CD4-positive, alpha-beta T cell treated with Interleukin-4 for 4 hours (primary cell): ENCODE measurements around the gene POLR1G.
"Not testable (repeated sequence)": the region's sequence is repeated elsewhere in the genome, so short reads cannot be mapped to it uniquely, and the experiment has no call there.

Experiments
- DNase-seq: peaks from one replicate; pipeline ENCODE4 v3.0.0-alpha.2; 2020

The POLR1G gene

DNA sequence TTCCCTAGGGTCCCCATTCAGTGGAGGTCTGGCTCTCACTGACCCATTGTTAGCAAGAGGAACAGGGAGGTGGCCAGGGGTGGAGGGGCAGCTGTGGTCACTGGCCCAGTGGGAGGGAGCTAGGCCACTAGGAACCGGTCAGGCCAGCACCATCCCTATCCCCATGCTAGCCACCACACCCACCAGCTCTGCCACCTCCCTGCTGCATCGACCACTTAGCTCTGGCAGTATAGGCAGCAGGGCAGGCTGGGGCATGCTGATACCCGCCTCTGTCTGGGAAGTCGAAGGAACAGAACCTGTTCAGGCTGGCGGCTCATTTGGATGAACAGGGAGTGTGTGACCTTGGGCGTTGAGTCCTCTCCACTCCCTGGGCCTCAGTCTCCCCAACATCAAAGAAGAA, 6.3 kb upstream of the POLR1G start:
- no peak for DNase-seq

DNA sequence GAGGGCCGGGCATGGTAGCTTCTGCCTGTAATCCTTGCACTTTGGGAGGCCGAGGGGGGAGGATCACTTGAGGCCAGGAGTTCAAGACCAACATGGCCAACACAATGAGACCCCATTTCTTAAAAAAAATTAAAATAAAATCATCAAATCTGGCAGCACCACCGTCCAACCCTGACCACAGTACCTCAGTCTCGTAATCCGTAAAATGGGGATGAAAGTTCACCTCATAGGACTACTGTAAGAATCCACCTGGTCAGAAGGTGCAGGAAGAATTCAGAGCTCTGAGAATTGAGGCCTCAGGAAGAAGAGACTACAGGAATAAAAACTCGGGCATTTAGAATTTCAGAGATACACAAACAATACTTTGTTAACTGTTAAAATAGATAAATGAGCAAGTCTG, 4.6 kb upstream of the POLR1G start:
- DNase-seq = no peak

DNA sequence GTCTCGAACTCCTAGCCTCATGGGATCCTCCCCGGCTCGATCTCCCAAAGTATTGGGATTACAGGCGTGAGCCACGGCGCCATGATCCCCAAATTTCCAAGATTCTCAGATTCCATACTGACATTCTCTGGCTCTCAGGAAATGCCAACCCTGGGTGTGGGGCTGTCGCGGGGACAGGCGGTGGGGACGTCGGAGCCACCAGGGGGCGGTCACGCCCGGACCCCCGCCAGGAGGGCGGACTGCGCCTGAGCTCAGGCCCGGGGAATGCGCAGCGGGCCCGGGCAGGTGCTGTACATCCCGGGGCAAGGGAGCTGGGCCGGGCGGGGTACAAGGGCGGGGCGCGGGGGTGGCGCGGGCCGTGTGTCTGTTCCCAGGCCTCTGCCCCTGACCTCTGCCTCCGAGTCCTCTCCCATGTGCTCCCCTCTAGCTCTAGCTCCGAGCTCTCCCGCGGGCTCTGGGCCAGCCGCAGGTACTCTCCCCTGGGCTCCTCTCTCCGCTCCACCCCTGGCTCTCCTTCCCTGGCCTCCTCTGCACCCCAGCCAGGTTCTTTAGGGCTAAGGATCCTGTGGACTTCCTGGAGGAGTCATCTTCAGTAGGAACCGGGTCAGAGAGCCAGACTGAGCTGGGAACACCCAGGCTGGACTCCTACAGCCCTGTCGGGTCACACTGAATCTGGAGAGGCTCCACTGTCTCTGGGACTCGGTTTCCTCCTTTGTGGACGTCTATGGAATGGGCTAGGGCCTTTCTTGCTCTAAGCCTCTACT, 4.0 kb upstream of the POLR1G start:
- DNase-seq = no peak

DNA sequence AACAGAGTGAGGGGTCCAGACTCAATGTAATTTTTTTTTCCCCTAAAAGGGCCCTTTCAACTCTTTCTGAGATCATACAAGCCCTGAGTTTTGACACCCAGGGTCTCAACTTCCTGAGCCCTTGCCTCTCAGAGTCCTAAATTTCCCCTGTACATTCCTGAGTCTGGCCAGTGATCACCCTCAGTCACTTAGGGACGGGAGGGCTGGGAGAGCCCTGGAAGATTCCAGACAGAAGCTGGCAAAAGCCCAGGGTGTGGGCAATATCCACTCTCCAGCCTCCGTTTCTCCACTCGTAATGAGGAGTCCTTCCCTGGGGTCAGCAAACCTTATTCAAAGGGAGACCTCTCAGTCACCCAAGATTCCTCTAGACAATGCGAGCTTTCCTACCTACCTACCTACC, 3.2 kb upstream of the POLR1G start:
- no peak for DNase-seq

DNA sequence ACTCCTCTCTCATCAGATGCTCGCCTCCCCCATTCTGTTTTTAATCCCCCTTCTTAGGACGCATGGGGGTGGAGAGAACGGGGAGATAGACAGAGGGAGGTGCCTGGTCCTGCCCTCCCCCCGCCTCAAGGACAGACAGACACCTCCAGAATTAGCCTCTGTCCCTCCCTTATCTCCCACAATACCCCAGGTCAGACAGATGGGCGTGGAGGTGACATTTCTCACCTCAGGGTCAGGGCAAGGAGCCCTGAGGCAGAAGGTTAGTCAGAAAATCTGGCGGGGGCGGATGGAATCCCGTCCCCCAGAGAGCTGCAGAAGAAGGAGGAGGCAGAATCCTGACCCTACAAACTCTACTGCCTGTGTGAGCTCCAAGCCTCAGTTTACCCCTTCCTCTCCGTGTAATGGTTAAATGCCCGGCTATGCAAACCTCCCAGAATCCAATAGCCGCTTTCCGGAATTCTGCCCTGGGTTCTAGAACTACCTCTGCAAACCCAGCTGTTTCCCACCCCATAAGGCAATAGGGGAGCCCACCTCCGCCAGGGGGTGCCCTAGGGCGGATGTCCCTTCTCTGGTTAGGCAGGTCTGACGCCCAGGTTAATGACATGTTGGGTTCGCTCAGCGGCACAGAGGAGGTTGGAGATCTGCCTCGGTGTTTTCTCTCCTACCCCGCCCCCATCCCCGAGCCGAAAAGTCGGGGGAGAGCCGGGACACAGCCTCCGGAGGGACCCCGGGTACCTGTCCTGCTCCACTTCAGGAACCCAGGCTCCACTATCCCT, 2.5 kb upstream of the POLR1G start:
- peak; percentile 54 for DNase-seq

DNA sequence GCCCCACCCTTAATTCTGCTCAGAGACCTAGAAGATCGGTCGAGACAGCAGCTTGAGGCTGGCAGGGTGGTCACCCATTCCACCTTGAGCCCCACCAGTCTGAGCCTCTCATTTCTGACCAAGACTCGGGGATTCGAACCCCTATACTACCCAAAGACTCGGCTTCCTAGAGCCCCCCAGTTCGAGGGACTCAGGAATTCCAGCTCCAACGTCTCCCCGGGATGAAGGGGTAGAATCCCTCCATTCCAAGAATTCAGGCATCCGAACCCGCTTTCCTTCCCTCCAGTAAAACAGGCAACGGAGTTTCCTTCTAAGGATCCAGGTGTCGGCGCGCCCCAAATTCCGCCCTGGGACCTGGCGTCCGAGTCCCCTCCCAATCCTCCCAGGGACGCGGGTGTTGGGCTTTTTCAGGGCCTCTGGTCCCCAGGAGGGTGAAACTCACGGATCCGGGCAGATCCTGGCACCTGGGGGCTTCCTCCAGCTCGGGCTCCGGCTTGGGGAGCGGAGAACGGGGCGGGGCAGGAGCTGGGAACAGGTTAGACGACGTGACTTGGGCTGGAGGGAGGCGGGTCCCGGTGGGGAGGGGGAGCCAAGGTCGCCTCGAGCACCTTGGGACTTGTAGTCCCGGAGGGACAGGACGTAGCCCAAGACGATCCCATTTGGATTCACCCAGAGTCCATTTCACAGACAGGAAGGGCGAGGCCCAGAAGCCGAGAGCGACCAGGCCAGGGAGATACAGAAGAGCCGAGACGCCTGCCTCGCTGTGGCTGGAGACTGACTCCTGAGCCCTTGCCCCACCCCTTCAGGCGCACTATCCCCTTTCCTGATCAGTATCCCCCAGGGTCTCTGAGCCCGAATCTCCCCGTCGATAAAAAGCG, 1.6 kb upstream of the POLR1G start, which contains the start of gene PPP1R13L:
Gene PPP1R13L, minus strand, starts transcription at position 513 of the 878 bp plus-strand sequence. CDS start 6,751 bp downstream, outside the sequence.
- peak; percentile 27 for DNase-seq

DNA sequence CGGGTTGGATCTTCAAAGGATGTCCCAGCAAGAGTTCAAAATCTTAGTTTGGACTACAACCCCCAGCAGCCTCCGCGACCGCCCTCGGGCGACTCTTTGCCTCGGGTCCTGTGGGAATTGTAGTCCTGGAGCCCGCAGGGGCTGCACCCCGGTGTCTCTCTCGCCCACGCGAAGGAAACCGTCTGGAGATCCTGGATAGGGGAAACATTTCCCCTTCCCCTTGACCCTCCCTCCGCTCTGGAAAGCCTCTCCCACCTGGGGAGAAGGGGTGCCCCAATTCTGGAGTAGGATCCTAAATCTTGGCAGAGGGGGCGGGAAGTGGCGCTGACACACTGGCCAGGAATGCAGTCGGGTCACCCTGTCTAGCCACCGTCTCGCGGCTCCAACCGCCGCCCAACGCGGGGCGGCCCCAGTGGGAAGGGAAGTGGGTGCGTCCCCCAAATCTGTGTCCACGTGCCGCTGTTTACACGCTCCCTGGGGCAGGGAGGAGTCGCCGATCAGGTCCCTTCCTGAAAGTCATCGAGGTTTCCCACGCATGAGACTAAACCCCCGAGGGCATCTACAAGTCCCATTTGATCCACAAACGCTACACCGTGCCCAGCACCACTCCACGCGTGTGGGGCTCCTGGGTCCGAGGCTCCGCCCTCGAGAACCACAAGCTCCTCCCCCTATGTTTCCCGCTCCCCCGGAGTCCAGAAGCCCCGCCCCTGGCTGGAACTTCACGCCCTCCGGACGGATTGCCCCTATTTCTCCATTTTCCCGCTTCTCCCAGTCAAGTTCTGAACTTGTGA, 814 bp upstream of the POLR1G start:
- peak; percentile 80 for DNase-seq

DNA sequence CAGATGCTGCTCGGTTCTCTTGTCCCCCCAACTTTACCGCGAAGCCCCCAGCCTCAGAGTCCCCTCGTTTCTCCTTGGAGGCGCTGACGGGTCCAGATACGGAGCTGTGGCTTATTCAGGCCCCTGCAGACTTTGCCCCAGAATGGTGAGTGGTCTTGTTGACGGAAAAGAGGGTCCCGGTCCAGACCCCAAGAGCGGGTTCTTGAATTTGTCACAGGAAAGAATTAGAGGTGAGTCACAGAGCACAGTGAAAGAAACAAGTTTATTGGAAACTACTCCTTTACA, 589 bp downstream of the POLR1G start:
- no peak for DNase-seq

DNA sequence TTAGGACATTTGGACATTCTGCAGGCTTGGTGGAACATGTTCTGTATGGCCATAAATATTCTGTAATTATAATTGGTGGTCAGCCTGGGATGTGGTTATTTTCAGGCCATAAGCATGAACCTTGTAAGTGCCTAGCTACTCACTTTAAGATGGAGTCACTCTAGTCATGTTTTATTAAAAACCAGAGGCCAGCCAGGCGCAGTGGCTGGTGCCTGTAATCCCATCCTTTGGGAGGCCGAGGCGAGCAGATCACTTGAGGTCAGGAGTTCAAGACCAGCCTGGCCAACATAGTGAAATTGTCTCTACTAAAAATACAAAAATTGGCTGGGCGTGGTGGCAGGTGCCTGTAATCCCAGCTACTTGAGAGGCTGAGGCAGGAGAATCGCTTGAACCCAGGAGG, 1.1 kb downstream of the POLR1G start:
- not testable (repeated sequence) for DNase-seq

DNA sequence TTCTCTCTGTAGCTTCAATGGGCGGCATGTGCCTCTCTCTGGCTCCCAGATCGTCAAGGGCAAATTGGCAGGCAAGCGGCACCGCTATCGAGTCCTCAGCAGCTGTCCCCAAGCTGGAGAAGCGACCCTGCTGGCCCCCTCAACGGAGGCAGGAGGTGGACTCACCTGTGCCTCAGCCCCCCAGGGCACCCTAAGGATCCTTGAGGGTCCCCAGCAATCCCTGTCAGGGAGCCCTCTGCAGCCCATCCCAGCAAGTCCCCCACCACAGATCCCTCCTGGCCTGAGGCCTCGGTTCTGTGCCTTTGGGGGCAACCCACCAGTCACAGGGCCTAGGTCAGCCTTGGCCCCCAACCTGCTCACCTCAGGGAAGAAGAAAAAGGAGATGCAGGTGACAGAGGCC, 1.7 kb downstream of the POLR1G start:
- no peak for DNase-seq

DNA sequence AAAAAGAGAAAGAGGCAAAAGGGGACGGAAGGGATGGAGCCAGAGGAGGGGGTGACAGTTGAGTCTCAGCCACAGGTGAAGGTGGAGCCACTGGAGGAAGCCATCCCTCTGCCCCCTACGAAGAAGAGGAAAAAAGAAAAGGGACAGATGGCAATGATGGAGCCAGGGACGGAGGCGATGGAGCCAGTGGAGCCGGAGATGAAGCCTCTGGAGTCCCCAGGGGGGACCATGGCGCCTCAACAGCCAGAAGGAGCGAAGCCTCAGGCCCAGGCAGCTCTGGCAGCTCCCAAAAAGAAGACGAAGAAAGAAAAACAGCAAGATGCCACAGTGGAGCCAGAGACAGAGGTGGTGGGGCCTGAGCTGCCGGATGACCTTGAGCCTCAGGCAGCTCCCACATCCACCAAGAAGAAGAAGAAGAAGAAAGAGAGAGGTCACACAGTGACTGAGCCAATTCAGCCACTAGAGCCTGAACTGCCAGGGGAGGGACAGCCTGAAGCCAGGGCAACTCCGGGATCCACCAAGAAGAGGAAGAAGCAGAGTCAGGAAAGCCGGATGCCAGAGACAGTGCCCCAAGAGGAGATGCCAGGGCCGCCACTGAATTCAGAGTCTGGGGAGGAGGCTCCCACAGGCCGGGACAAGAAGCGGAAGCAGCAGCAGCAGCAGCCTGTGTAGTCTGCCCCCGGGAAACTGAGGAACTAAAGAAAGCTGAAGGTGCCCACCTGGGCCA, 2.5 kb downstream of the POLR1G start:
- no peak for DNase-seq

DNA sequence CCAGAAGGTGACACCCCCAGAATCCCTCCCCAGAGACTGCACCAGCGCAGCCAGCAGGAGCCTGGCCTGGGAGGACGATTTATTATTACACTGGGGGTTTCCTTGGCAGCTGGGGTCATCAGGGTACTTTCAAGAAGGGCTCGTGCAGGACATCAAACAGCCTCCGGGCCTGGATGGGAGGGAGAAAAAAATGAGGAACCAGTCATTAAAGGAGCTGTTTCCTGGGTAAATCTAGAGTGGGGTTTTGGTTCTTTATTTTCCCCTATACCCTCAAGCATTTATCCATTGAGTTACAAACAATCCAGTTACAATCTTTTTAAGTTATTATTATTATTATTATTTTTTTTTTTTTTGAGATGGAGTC, 3.1 kb downstream of the POLR1G start:
- no peak for DNase-seq

DNA sequence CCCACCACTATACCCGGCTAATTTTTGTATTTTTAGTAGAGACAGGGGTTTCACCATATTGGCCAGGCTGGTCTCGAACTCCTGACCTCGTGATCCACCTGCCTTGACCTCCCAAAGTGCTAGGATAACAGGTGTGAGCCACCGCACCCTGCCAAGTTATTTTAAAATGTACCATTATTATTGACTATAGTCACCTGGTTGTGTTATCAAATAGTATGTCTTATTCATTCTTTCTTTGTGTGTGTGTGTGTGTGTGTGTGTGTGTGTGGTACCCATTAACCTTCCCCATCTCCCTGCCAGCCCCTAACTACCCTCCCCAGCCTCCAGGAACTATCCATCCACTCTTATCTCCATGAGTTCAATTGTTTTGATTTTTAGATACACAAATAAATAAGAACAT, 3.9 kb downstream of the POLR1G start:
- DNase-seq = not testable (repeated sequence)

DNA sequence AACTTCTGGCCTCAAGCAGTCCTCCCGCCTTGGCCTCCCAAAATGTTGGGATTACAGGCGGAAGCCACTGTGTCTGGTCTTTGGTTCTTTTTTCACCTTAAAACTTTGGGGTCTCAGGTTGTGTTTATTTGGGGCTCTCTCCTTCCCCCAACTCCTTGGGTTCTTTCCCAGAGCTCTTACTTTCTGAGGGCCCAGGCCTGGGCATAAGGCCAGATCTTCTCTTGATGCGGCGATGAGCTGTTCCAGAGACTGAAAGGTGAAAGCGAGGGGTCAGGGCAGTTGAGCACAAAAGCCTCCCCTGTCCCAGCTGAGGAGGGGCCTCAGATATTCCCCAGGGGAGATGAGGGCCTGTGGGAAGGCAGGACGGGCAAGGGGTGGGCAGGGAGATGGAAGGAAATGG, 7.1 kb downstream of the POLR1G start:
- no peak for DNase-seq

DNA sequence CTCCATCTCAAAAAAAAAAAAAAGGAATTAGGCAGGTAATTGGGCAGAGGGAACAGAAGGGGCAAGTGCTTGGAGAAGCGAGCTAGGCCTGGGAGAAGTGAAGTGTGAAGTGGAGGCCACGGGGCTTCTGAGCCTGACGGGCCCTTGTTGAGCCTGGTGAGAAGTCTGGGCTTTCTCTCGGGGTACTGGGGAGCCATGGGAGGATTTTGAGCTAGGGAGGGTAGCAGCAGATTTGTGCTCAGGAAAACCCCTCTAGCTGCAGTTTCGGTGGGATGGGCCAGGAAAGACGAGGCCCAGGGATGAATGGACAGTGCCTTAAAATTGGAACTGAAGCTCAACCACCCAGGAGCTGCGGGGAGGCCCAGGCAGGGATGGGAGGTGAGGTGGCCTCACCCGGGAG, 8.0 kb downstream of the POLR1G start:
- no peak for DNase-seq

DNA sequence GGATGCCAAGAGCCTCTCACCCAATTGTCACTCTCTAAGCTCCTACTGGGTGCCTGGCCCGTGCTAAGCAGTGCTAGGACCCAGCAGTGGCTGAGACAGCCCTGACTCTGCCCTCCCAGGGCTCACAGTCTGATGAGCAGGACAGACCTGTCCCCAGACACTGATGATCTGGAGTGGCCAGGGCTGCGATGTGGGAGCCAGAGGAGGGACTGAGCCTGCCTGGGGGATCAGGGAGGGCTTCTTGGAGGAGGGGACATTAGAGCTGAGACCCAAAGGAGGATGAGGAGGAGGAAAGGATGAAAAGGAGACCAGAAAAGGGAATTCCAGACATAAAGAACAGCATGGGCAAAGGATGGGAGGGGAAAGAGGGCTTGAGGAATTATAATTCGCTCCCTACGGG, 10.7 kb downstream of the POLR1G start:
- no peak for DNase-seq

DNA sequence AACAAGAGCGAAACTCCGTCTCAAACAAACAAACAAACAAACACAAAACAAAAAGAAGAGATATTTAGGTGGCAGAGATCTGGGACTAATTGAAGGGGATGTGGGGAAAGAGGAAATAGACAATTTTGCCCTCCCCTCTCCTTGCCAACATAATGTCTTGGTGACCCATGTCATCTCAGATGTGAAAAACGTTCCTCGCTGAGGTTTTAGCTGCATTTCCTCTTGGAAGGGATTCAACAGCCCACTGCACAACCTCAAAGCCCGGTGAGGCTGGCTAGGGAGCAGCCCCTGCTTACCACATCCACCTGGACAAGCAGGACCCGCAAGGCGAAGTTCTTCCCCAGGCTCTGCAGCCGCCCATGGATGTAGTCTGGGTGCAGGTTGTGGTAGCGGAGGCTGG, 12.4 kb downstream of the POLR1G start:
- no peak for DNase-seq

DNA sequence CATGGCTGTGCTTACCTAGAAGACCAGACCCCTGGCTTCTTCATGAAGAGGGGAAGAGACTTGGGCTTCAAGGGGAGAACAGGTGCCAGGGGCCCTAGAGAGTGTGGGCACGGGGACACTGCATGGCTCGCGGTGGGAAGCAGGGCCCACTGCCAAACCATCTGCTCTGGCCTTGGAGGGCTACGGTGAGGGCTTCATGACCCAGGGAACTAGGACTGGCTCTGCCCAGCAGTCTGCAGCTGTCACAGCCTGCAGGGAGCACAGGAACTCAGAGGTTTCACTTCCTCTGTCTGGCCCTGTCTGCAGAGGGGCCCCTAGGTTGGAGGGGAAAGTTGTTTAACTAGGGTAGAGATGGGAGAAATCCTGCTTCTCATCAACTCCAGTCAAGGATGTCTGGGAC, 13.0 kb downstream of the POLR1G start:
- DNase-seq = no peak

DNA sequence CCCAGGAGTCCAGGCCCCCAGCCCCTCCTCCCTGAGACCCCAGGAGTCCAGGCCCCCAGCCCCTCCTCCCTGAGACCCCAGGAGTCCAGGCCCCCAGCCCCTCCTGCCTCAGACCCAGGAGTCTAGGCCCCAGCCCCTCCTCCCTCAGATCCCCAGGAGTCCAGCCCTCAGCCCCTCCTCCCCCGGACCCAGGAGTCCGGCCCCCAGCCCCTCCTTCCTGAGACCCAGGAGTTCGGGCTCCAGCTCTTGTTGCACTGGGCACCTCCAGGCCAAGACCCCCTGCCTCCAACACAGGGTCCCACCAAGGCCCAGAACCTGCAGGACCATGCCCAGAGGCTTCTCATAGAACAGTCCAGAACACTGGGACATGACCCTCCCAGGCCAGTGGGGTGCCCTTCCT, 13.5 kb downstream of the POLR1G start:
- no peak for DNase-seq

DNA sequence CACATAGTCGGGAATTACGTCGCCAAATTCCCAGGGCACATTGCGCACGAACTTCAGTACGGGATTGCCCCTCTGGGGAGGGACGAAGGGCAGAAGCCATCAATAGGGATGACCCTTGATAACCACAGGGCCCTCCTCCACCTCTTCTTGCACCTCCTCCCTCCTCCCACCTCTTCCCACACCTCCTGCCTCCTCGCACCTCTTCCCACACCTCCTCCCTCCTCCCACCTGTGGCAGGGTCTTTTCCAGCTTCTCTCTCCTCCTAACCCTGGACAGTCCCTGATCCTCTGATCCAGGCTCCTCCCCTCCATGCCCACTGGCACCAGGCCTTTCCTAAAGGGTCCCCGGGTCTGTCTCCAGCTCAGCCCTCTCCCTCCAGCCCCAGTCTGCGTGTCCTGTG, 13.9 kb downstream of the POLR1G start:
- DNase-seq = no peak

DNA sequence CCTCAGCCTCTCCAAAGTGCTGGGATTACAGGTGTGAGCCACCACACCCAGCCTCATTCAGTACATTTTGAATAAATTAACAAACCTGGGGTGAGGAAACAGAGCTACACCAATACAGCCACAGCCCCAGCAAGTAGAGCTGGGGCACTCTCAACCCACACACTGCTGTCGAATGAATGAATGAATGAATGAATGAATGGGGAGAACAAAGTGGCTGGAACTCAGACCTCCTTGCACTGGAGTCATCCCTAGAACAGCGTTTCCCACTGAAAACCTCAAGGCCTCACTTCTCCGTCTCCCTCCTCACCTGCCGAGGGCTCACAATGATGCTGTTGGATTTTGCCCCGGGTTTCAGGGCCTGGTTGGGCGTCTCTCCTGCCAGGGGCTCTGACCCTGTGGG, 14.4 kb downstream of the POLR1G start:
- DNase-seq = no peak

DNA sequence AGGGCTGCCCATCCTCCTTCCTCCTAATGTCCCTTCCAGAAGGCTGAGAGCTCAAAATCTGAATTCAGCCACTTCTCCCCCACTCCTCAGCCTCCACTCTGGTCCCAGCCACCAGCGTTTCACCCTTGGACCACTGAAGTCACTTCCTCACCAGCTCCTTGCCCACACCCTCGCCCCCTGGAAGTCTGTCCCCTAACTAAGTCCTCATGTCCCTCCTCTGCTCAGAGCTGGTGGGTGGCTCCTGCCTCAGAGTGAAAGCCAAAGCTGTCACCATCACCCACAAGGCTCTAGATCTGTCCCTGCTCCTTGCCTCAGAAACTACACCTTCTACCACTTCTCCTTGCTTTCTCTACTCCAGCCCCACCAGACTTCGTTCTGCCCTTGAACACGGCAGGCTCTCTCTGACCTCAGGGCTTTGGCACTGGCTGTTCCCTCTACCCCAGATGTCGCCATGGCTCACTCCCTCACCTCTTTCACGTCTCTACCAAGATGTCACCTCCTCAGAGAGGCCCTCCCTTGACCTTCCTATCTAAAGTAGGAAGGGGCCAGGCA, 15.6 kb downstream of the POLR1G start:
- no peak for DNase-seq
